Liver (tissue), 9 donors: Measurements from ENCODE around the gene DDX55. TPM values are rescaled to one million over a fixed set of nuclear protein-coding genes. Genes with fewer than 3 reads are reported as not detected.

ENCODE experiments used
- DNase-seq: peaks from one replicate; pipeline ENCODE4 v3.0.0-alpha.2; 2017; ENCODE audit warnings: low spot score
- H3K27ac ChIP-seq, 2 donors: one replicate each; pipeline ENCODE4 v1.7.0; 2013; ENCODE audit warnings: inconsistent platforms in 2 of 2, low read length in 2 of 2, control low read depth in 1 of 2, low read depth in 1 of 2, mild to moderate bottlenecking in 1 of 2
- H3K27me3 ChIP-seq, 4 donors: one replicate each; pipeline versions ENCODE4 v1.6.1 to v1.7.0; 2013; ENCODE audit warnings: low read length in 3 of 4, inconsistent platforms in 1 of 4, mild to moderate bottlenecking in 1 of 4, moderate library complexity in 1 of 4; ENCODE audit not compliant: control insufficient read depth in 4 of 4, insufficient read depth in 4 of 4
- H3K36me3 ChIP-seq, 4 donors: one replicate each; pipeline versions ENCODE4 v1.6.1 to v1.7.0; 2013; ENCODE audit warnings: low read length in 3 of 4, mild to moderate bottlenecking in 3 of 4, low read depth in 1 of 4, moderate library complexity in 1 of 4; ENCODE audit not compliant: control insufficient read depth in 4 of 4, insufficient read depth in 3 of 4
- H3K4me1 ChIP-seq, 4 donors: one replicate each; pipeline versions ENCODE4 v1.6.1 to v1.7.0; 2013; ENCODE audit warnings: low read length in 3 of 4, mild to moderate bottlenecking in 3 of 4, moderate library complexity in 1 of 4; ENCODE audit not compliant: control insufficient read depth in 4 of 4, insufficient read depth in 4 of 4
- H3K4me3 ChIP-seq, 3 donors: one replicate each; pipeline versions ENCODE4 v1.6.1 to v1.7.0; 2013; ENCODE audit warnings: low read length in 3 of 3, control low read depth in 1 of 3, low read depth in 1 of 3, mild to moderate bottlenecking in 1 of 3
- H3K9ac ChIP-seq, 2 donors: one replicate each; pipeline ENCODE4 v1.7.0; 2013; ENCODE audit warnings: low read length in 2 of 2, mild to moderate bottlenecking in 2 of 2, moderate library complexity in 2 of 2, control low read depth in 1 of 2, low read depth in 1 of 2
- H3K9me3 ChIP-seq, 4 donors: one replicate each; pipeline versions ENCODE4 v1.6.1 to v1.7.0; 2013; ENCODE audit warnings: low read length in 3 of 4; ENCODE audit not compliant: control insufficient read depth in 4 of 4
- EGR1 ChIP-seq, 2 donors: IDR thresholded peaks; 2 replicates each; pipeline ENCODE4 v1.6.1; 2016 to 2018; ENCODE audit warnings: antibody characterized with exemption in 2 of 2, low read depth in 2 of 2
- FOXA1 ChIP-seq: IDR thresholded peaks from 2 replicates; pipeline ENCODE4 v1.6.1; 2016; ENCODE audit warnings: antibody characterized with exemption
- FOXA2 ChIP-seq: IDR thresholded peaks from 2 replicates; pipeline ENCODE4 v1.6.1; 2016; ENCODE audit warnings: antibody characterized with exemption
- GABPA ChIP-seq, 2 donors: IDR thresholded peaks in 1 of 2; conservative IDR thresholded peaks in 1 of 2; 2 replicates each; pipeline ENCODE4 v1.6.1; 2016; ENCODE audit warnings: antibody characterized with exemption in 2 of 2, mild to moderate bottlenecking in 1 of 2, moderate library complexity in 1 of 2
- HNF4A ChIP-seq, 2 donors: conservative IDR thresholded peaks; 2 replicates each; pipeline ENCODE4 v1.6.1; 2016; ENCODE audit warnings: antibody characterized with exemption in 2 of 2, mild to moderate bottlenecking in 2 of 2
- HNF4G ChIP-seq: IDR thresholded peaks from 2 replicates; pipeline ENCODE4 v1.6.1; 2016; ENCODE audit warnings: antibody characterized with exemption
- JUND ChIP-seq, 2 donors: IDR thresholded peaks; 2 replicates each; pipeline ENCODE4 v1.6.1; 2016; ENCODE audit warnings: antibody characterized with exemption in 2 of 2
- NR2F2 ChIP-seq: IDR thresholded peaks from 2 replicates; pipeline ENCODE4 v1.6.1; 2016; ENCODE audit warnings: antibody characterized with exemption
- RAD21 ChIP-seq, 2 donors: IDR thresholded peaks; 2 replicates each; pipeline ENCODE4 v1.6.1; 2016; ENCODE audit warnings: antibody characterized with exemption in 2 of 2, mild to moderate bottlenecking in 2 of 2
- RXRA ChIP-seq, 2 donors: IDR thresholded peaks; 2 replicates each; pipeline ENCODE4 v1.6.1; 2017 to 2018; ENCODE audit warnings: antibody characterized with exemption in 2 of 2, mild to moderate bottlenecking in 1 of 2
- SP1 ChIP-seq: IDR thresholded peaks from 2 replicates; pipeline ENCODE4 v1.6.1; 2018; ENCODE audit warnings: antibody characterized with exemption, mild to moderate bottlenecking
- TAF1 ChIP-seq: conservative IDR thresholded peaks from 2 replicates; pipeline ENCODE4 v1.6.1; 2016; ENCODE audit warnings: antibody characterized with exemption, mild to moderate bottlenecking
- YY1 ChIP-seq: IDR thresholded peaks from 2 replicates; pipeline ENCODE4 v1.6.1; 2016; ENCODE audit warnings: antibody characterized with exemption, mild to moderate bottlenecking
- WGBS: extraction: QIAGEN DNeasy Blood & Tissue Kit; methylation state at CpG from one replicate; pipeline ENCODE4 v1.1.7; 2013; 5-methylcytosine and 5-hydroxymethylcytosine counted together
- polyA plus RNA-seq, 2 donors: library from polyadenylated mRNA; stranded (reverse) in 1 of 2; unstranded in 1 of 2; fragments of 200-250 nt in 1 of 2; fragments of >200 nt in 1 of 2; fragmentation: Nextera tagmentation in 1 of 2; extraction: Ambion mirVana in 1 of 2; gene quantifications; one replicate each; pipeline versions ENCODE4 v1.2.1 to v1.2.3, GENCODE V29; 2013 to 2015
- total RNA-seq, 2 donors: library from RNA; depleted of rRNA; stranded (reverse); fragments of >200 nt; gene quantifications; one replicate each; pipeline ENCODE4 v1.2.3, GENCODE V29; 2014
- TF ChIP-seq, protein P1 (sequence below): IDR thresholded peaks from 2 replicates; pipeline ENCODE4 v1.6.1; 2016; ENCODE audit warnings: antibody characterized with exemption, mild to moderate bottlenecking
- TF ChIP-seq, protein P2 (sequence below): IDR thresholded peaks from 2 replicates; pipeline ENCODE4 v1.6.1; 2016; ENCODE audit warnings: antibody characterized with exemption
- TF ChIP-seq, protein P3 (sequence below): fragments of 150-350 bp; IDR thresholded peaks from 2 replicates; pipeline ENCODE4 v1.5.1; 2017; ENCODE audit warnings: improper control_type of control experiment, low read depth, low read length; ENCODE audit not compliant: missing input control
- TF ChIP-seq, protein P4 (sequence below): IDR thresholded peaks from 2 replicates; pipeline ENCODE4 v1.6.1; 2016; ENCODE audit warnings: antibody characterized with exemption
- donor health status: healthy.
- donor health status: healthy.
- donor health status: healthy.
- donor health status: healthy.
- donor health status: healthy.

The DDX55 gene
- total and polyA plus RNA-seq, 4 donors, result 6.9 to 13.4 (median 9.6) TPM

DNA sequence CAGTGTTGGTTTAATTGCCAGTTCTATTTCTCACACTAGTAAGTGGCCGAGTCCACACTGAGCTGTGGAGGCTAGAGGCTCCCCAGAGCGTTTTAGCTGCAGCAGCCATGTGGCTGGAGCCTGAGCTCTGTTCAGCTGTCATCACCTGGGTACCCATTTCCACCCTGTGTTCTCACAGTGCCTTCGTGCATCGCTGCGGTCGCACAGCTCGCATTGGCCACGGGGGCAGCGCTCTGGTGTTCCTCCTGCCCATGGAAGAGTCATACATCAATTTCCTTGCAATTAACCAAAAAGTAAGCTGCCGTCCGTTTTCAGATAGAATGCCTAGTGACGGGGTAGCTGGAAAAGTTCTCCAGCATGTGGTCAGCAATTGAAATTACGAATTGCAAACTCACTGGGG, 15.7 kb downstream of the DDX55 start (continued):
- TF ChIP-seq, protein P1, sequence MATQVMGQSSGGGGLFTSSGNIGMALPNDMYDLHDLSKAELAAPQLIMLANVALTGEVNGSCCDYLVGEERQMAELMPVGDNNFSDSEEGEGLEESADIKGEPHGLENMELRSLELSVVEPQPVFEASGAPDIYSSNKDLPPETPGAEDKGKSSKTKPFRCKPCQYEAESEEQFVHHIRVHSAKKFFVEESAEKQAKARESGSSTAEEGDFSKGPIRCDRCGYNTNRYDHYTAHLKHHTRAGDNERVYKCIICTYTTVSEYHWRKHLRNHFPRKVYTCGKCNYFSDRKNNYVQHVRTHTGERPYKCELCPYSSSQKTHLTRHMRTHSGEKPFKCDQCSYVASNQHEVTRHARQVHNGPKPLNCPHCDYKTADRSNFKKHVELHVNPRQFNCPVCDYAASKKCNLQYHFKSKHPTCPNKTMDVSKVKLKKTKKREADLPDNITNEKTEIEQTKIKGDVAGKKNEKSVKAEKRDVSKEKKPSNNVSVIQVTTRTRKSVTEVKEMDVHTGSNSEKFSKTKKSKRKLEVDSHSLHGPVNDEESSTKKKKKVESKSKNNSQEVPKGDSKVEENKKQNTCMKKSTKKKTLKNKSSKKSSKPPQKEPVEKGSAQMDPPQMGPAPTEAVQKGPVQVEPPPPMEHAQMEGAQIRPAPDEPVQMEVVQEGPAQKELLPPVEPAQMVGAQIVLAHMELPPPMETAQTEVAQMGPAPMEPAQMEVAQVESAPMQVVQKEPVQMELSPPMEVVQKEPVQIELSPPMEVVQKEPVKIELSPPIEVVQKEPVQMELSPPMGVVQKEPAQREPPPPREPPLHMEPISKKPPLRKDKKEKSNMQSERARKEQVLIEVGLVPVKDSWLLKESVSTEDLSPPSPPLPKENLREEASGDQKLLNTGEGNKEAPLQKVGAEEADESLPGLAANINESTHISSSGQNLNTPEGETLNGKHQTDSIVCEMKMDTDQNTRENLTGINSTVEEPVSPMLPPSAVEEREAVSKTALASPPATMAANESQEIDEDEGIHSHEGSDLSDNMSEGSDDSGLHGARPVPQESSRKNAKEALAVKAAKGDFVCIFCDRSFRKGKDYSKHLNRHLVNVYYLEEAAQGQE, result no peak
- TF ChIP-seq NR2F2 (no peak), HNF4A (conservative IDR thresholded peaks at IDR 0.05) (no peak), HNF4G (no peak), YY1 (no peak)
- TF ChIP-seq, protein P2, sequence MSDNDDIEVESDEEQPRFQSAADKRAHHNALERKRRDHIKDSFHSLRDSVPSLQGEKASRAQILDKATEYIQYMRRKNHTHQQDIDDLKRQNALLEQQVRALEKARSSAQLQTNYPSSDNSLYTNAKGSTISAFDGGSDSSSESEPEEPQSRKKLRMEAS, result no peak
- TF ChIP-seq, protein P3, sequence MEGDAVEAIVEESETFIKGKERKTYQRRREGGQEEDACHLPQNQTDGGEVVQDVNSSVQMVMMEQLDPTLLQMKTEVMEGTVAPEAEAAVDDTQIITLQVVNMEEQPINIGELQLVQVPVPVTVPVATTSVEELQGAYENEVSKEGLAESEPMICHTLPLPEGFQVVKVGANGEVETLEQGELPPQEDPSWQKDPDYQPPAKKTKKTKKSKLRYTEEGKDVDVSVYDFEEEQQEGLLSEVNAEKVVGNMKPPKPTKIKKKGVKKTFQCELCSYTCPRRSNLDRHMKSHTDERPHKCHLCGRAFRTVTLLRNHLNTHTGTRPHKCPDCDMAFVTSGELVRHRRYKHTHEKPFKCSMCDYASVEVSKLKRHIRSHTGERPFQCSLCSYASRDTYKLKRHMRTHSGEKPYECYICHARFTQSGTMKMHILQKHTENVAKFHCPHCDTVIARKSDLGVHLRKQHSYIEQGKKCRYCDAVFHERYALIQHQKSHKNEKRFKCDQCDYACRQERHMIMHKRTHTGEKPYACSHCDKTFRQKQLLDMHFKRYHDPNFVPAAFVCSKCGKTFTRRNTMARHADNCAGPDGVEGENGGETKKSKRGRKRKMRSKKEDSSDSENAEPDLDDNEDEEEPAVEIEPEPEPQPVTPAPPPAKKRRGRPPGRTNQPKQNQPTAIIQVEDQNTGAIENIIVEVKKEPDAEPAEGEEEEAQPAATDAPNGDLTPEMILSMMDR, result no peak

DNA sequence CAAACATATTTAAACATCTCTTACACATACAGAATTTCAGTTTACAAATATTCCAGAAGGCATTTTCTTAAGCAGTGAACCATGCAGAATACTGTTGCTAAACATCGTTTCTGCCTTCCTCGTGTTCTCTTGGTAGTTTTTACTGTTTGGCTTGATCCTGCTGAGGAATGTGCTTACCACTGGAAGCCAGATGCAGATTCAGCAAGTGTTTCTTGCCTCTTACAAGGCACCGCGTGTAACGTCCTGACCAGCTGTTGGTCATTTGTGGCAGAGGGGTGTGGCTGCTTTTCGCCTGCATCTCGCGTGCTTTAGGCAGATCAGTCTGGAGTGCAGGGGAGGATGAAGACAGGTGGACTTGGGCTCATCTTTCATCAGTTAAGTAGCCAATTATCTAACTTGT, 19.2 kb downstream of the DDX55 start:
- Histone ChIP-seq H3K27ac (no peak overlapping the region), H3K9me3 (no peaks in the 10 kb centered on the region), H3K4me3 (no peak overlapping the region), H3K27me3 (no peaks in the 10 kb centered on the region), H3K36me3 (peaks cover 33 to 82% (median 62%) of the 10 kb centered on the region in 4 donors), H3K4me1 (no peaks in the 10 kb centered on the region), H3K9ac (no peak overlapping the region)
- DNase-seq, result no peak
- TF ChIP-seq YY1, result no peak
- TF ChIP-seq FOXA2, result no peak
- no peak for TF ChIP-seq HNF4A (conservative IDR thresholded peaks at IDR 0.05)
- TF ChIP-seq GABPA (IDR thresholded peaks at IDR 0.05 in 1 of 2, conservative IDR thresholded peaks at IDR 0.05 in 1 of 2), result no peak
- no peak for TF ChIP-seq RXRA (IDR thresholded peaks at IDR 0.05)
- WGBS, result 85% methylated on average over 8 of the region's 8 CpGs

DNA sequence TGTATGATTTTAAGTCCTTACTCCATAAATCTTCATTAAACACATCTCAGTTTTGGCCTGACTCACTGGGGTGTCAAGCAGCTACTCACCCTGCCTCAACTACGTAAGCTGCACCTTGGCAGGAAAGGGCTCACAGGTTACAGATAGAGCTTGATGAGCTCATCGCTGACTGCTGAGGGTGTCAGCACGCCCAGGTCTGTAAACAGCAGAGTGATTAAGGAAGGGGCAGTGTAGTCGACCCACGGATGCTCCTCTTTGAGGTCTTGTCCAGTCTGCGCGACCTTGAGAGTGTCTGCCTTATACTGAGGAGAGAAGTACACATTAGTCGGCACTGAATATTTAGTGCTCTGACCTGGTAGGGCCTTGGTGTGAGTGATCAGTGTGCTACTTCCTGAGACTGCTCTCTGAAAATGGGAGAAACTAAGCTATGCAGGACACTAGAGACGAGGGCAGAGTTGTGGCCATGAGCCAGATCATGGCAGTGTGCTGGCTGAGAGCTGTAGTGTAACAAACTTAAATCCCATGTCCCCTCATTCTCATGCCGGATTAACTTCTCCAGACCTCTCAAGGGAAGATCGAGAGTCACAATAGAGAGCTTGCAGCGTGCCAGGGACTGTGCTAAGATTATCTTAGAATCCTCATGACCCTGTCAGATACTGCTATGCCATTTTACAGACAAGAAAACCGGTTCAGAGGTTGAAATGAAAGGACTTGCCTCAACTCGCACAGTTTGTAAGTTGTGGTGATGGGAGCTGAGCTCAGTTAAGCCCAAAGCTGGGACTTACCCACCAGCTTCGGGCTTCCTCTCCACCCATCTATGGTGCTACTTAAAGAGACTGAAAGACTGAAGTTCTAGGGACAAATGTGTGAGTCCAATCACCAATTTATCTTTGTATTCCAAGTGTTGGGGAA, 20.0 kb downstream of the DDX55 start:
- Histone ChIP-seq H3K9me3 (no peaks in the 10 kb centered on the region), H3K9ac (no peak overlapping the region), H3K27ac (no peak overlapping the region), H3K27me3 (no peaks in the 10 kb centered on the region), H3K4me1 (no peaks in the 10 kb centered on the region), H3K36me3 (peaks cover 31 to 82% (median 63%) of the 10 kb centered on the region in 4 donors), H3K4me3 (no peak overlapping the region)
- WGBS, result 86% methylated on average over 15 of the region's 15 CpGs
- DNase-seq, result no peak
- TF ChIP-seq GABPA (IDR thresholded peaks at IDR 0.05 in 1 of 2, conservative IDR thresholded peaks at IDR 0.05 in 1 of 2) (no peak), YY1 (no peak), SP1 (no peak), FOXA1 (no peak), HNF4G (no peak), NR2F2 (no peak), TAF1 (no peak), EGR1 (IDR thresholded peaks at IDR 0.05; ENCODE audit: low read depth in 2 of 2) (no peak), JUND (IDR thresholded peaks at IDR 0.05) (no peak), RAD21 (IDR thresholded peaks at IDR 0.05) (no peak)
- TF ChIP-seq, protein P3, result no peak
- TF ChIP-seq, protein P4, sequence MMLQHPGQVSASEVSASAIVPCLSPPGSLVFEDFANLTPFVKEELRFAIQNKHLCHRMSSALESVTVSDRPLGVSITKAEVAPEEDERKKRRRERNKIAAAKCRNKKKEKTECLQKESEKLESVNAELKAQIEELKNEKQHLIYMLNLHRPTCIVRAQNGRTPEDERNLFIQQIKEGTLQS, result no peak
- TF ChIP-seq, protein P1, result no peak
